NCI-H526 treated with DMSO at 0.1 percent for 48 hours (cell line): ENCODE data around the gene GRK7.
"Not testable (repeated sequence)": the region's sequence is repeated elsewhere in the genome, so short reads cannot be mapped to it uniquely, and the experiment has no call there.

ENCODE experiments used
- DNase-seq: peaks from one replicate; lab custom pipeline; 2025; lab: John Stamatoyannopoulos, UW

The GRK7 gene

GRCh38 chr3:141762552-141762951, 656 bp upstream of the GRK7 start:
- DNase-seq = not testable (repeated sequence)

DNA sequence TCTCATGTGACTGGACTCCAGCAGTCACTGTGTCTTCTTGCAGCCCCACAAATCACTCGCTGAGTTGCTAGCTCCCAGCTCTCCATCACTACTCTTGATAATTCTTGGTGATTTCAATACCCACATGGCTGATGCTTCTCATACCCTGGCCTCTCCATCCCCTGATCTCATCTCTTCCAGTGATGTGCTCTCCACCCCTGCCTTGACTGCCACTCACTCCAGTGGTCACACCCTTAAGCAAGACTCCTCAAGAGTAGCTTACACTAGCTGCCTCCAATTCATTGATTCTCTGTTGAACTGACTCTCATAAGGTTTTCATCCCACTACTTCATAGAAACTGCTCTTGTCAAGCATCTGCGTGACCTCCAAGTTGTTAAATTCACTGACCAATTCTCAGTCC, 837 bp downstream of the GRK7 start:
- no peak for DNase-seq

DNA sequence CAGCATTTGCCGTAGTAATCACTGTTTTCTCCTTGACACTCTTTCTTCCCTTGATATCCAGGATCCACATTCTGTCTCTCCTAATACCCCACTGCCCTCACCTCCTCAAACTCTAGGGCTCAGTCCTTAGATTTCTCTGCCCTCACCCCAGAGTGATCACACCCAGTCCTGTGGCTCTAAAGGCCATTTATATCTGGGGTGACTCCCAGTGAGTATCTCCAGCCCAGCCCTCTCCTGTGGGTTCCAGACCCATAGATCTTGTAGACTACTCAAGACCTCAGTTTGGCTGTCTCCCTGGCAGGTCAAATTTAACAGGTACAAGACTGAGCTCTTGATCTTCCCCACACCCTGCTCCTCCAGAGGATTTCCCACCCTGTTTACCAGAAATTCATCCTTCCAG, 1.3 kb downstream of the GRK7 start:
- no peak for DNase-seq

- no peak for DNase-seq
Measured at GRCh38 chr3:141764986-141765385, 1.8 kb downstream of the GRK7 start.

DNA sequence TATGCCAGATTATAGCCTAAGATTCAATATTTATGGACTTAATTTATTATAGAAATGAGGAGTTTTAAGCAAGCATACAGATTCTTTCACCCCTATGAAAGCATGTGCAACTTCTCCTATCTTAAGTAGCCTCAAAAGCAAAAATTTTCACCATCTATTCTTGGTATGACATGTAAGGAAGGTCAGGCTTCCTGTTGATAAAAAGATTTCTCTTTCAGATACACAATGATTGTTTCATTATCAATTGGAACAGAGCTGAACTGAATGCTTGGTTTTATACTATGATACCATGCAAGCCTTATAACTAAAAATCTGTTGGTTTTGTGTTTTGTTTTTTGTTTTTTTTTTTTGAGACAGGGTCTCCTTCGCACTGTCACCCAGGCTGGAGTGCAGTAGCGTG, 3.9 kb downstream of the GRK7 start:
- DNase-seq = no peak

DNA sequence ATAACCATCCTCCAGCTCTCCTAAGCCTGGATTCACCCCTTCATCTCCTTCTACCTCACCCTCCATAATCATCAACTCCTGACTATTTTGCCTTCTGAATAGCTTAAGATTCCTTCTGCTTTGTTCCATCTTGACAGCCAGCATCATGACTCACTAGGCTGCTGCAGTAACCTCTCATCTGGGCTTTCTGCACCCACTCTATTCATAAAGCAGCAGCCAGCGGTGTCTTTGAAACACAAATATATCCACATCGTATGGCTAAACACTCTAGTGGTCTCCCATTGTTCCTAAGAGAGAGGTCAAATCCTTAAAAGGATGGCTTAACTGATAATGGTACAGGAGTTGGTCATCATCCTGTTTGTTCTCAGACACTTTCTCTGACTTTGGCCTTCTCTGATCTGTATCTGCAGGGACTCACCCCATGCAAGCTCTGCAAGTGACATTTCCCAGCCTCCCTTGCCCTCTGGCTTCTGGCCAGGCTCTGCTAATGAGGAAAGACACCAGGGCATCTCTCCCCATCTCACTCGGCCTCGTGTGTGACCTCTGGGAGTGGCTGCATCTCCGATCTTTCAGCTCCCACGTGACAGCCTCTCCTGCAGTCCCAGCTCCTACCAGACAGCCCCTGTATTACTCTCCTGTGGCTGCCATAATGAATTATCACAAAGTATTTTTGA, 6.2 kb downstream of the GRK7 start:
- no peak for DNase-seq

- DNase-seq = no peak
Measured at GRCh38 chr3:141773676-141774075, 10.5 kb downstream of the GRK7 start.

DNA sequence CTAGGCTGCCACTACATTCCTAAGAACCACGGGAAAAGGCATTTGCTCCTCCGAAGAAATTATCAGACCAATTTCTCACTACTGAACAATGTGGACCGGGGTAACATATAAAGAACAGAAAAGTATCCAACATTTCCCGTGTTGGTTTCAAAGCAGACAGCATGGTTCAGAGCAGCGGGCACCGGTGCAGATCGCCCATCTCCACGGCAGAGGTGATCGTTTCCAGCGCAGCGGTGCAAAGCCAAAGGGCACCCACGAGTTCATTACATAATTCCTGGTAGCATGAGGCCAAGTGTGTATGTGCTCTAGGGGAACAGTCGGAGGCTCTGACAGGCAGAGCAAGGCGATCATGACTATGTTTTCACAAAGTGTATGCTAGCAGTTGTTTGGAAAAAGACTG, 13.2 kb downstream of the GRK7 start:
- no peak for DNase-seq

- DNase-seq = no peak
Measured at GRCh38 chr3:141776885-141777284, 13.7 kb downstream of the GRK7 start.

- no peak for DNase-seq
Measured at GRCh38 chr3:141777957-141778813, 15.0 kb downstream of the GRK7 start.

- no peak for DNase-seq
Measured at GRCh38 chr3:141779667-141780066, 16.5 kb downstream of the GRK7 start.

- no peak for DNase-seq
Measured at GRCh38 chr3:141782386-141782932, 19.3 kb downstream of the GRK7 start.

- DNase-seq = no peak
Measured at GRCh38 chr3:141783632-141784031, 20.4 kb downstream of the GRK7 start.

DNA sequence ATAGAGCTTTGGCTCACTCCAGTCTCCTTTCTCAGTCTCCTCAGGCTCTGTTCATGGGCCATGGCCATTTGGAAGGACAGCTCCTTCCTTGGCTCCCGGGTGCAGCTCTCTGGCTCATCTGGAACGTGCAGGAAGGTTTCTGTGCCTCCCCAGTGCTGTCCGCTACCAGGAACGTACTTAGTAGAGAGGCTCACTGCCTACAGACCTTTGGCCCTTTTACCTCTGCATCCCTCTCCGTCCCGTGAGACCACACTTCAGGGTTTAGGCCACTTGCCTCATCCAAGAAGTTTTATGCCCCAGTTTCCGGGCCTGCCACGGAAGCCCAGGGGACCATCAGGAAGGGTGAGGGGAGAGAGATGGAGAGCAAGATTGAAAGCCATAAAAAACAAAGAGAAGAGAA, 20.9 kb downstream of the GRK7 start:
- no peak for DNase-seq

DNA sequence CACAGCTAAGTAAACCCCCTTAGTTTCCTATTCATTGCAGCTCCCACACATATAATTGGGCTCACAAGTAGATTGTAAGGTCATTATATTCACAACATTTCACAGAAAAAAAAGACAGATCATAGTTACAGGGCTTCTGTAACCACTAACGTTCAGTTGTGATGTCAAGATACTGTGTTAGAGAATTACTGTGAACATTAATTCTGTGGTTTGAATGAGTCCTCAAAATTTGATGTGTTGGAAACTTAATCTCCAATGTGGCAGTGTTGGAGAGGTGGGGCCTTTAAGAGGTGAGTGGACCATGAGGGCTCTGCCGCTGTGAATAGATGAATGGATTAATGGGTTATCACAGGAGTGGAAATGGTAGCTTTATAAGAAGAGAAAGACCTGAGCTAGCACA, 21.3 kb downstream of the GRK7 start:
- no peak for DNase-seq

GRCh38 chr3:141788149-141788548, 24.9 kb downstream of the GRK7 start:
- DNase-seq = no peak

DNA sequence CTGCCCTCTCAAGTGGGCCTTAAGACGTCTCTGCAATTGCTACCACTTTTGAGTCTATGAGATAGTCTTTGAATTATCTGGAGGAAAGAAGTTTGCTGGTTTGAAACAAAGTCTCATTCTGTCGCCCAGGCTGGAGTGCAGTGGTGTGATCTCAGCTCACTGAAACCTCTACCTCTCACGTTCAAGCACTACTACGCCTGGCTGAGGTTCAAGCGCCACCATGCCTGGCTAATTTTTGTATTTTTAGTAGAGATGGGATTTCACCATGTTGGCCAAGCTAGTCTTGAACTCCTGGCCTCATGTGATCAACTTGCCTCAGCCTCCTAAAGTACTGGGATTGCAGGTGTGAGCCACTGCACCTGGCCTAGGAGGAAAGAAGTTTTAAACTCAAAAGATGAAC, 25.5 kb downstream of the GRK7 start:
- not testable (repeated sequence) for DNase-seq

DNA sequence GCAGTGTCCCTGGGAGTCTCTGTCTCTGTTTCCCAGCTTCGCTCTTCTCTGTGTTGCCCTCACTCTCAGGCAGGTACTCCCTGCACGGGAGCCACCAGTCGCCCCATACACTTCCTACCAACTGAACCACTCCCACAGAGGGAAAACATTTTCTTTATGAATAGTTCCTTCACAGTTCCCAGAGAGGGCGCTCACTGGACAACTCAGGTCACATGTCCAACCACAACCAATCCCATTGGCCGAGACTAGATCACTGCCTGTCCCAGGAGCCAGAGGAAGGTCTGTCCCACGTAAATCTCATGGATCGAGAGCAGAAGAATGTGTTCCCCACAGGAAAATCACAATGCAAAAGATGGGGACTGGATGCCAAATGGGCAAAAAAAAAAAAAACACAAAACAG, 26.1 kb downstream of the GRK7 start:
- no peak for DNase-seq

- DNase-seq = no peak
Measured at GRCh38 chr3:141790171-141790570, 27.0 kb downstream of the GRK7 start.

DNA sequence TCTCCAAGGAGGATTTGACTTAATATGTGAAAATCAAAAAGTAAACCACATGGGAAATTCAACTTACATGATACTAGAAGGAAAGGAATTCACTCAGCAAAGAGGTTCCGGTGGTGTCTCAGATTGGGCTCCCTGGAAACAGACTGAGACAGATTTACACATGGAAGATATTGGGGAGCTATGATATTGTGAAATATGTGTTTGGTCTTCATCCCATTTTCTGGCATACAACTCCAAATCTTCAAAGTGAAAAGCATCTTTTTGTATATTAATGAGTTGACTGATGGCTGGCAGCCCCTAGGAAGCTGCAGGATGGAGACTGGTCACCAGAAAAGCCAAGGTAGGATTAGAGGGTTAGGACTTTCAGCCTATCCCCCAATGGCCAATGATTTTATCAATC, 29.3 kb downstream of the GRK7 start:
- no peak for DNase-seq

DNA sequence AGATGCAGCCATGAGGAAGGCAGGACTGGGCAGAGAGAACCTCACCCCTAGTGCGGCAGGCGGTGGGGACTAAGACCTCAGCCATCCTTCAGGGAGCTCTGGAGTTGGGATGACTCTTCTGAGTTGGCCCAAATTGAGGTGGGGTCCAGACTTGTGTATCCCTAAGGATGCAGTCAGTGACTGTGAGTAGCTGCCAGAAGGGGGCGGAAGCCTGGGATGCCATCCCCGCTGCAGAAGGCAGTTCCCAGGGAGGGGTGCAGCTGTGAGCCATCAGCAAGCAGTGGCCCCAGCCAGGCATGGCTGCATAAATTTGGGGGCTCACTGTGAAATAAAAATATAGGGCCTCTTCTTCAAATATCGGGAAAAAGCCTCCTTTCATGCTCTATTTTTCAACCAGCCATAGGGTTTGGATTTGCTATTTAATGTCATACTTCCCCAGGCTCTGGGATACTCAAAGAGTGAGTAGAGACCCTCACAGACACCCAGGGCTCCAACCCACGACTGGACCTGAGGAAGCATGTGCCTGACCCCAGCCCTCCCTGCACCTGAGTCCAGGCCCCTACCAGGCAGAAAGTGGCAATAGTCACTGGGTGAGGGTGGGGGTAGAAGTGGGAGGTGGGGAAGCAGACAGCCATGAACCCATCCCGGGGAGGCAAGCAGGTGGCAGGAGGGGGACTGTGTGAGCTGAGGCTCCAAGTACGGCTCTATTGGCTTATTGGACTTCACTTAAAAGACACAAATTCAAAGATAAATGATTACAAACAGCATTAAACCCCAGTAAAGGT, 30.5 kb downstream of the GRK7 start:
- DNase-seq = no peak

DNA sequence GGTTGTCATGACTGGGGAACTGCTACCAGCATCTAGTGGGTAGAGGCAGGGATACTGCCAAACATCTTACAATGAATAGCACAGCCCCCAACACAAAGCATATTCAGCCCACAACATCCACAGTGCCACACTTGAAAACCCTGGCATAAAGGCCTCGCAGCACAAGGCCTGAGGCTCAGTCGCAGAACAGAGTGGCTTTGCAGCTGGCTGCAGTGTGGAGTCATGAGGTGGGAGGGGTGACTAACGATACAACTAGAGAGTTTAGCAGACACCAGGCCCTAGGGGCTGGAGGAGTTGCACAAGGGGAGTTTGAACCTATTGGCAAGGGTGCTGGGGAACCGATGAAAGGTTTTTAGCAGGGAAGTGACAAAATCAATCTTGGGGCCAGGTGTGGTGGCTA, 32.1 kb downstream of the GRK7 start:
- no peak for DNase-seq

GRCh38 chr3:141795741-141796080, 32.5 kb downstream of the GRK7 start:
- no peak for DNase-seq
